GM19452 (cell line): ENCODE results near the gene RNLS.

Source experiments
- ATAC-seq: cut with Tn5 transposase; IDR thresholded peaks from one replicate; pipeline ENCODE4 v1.9.1; 2021; ENCODE audit not compliant: unreplicated experiment

The RNLS gene

GRCh38 chr10:88347597-88348304, 235.4 kb downstream of the RNLS start:
- no peak for ATAC-seq

- ATAC-seq = no peak
Observed at GRCh38 chr10:88347022-88347421, 236.1 kb downstream of the RNLS start.

GRCh38 chr10:88346144-88346977, 236.8 kb downstream of the RNLS start:
- ATAC-seq = no peak

- ATAC-seq = no peak
Observed at GRCh38 chr10:88343761-88344484, 239.2 kb downstream of the RNLS start.

GRCh38 chr10:88342733-88343310, 240.3 kb downstream of the RNLS start:
- ATAC-seq = no peak

- ATAC-seq = no peak
Observed at GRCh38 chr10:88337134-88337533, 246.0 kb downstream of the RNLS start.

GRCh38 chr10:88336334-88336733, 246.8 kb downstream of the RNLS start:
- ATAC-seq = no peak

- no peak for ATAC-seq
Observed at GRCh38 chr10:88333248-88333630, 249.9 kb downstream of the RNLS start.

GRCh38 chr10:88332503-88333247, 250.4 kb downstream of the RNLS start:
- ATAC-seq = no peak

- ATAC-seq = no peak
Observed at GRCh38 chr10:88330174-88330573, 252.9 kb downstream of the RNLS start.

GRCh38 chr10:88322324-88323063, 260.6 kb downstream of the RNLS start:
- ATAC-seq = no peak

- ATAC-seq = no peak
Observed at GRCh38 chr10:88319960-88320517, 263.1 kb downstream of the RNLS start.

GRCh38 chr10:88318803-88319202, 264.3 kb downstream of the RNLS start:
- ATAC-seq = no peak

- ATAC-seq = no peak
Observed at GRCh38 chr10:88317099-88317498, 266.0 kb downstream of the RNLS start.

- no peak for ATAC-seq
Observed at GRCh38 chr10:88316292-88316861, 266.7 kb downstream of the RNLS start.

- no peak for ATAC-seq
Observed at GRCh38 chr10:88315755-88316154, 267.4 kb downstream of the RNLS start.

GRCh38 chr10:88314362-88314761, 268.8 kb downstream of the RNLS start:
- no peak for ATAC-seq

- no peak for ATAC-seq
Observed at GRCh38 chr10:88313878-88314277, 269.2 kb downstream of the RNLS start.

GRCh38 chr10:88312855-88313254, 270.3 kb downstream of the RNLS start:
- no peak for ATAC-seq
